NCI-H1930 (cell line): Measurements from ENCODE around the gene TMSB4X.
"Not testable (repeated sequence)": the region's sequence is repeated elsewhere in the genome, so short reads cannot be mapped to it uniquely, and the experiment has no call there.

Experiments
- DNase-seq, 2 experiments: peaks; one replicate each; lab custom pipeline; 2025; lab: John Stamatoyannopoulos, UW

The TMSB4X gene

GRCh38 chrX:12974796-12975669 lies at the start of gene TMSB4X:
Gene TMSB4X (plus strand): TSS chrX:12975110.
- peak; percentile 72 for DNase-seq

- DNase-seq, result no peak
Observed at GRCh38 chrX:12929701-12930100, 45.2 kb upstream of the TMSB4X start.

GRCh38 chrX:12930150-12930549 lies 44.8 kb upstream of the TMSB4X start:
- DNase-seq, result no peak

GRCh38 chrX:12932244-12932643 lies 42.7 kb upstream of the TMSB4X start:
- no peak for DNase-seq

GRCh38 chrX:12934850-12935249 lies 40.1 kb upstream of the TMSB4X start:
- DNase-seq, result no peak

- DNase-seq, result no peak
Observed at GRCh38 chrX:12936947-12937346, 38.0 kb upstream of the TMSB4X start.

GRCh38 chrX:12940471-12940870 lies 34.4 kb upstream of the TMSB4X start:
- DNase-seq, result not testable (repeated sequence)

GRCh38 chrX:12943592-12943991 lies 31.3 kb upstream of the TMSB4X start:
- DNase-seq, result not testable (repeated sequence)

- not testable (repeated sequence) for DNase-seq
Observed at GRCh38 chrX:12944452-12944851, 30.5 kb upstream of the TMSB4X start.

GRCh38 chrX:12945494-12945893 lies 29.4 kb upstream of the TMSB4X start:
- DNase-seq, result no peak

- DNase-seq, result no peak
Observed at GRCh38 chrX:12946406-12946805, 28.5 kb upstream of the TMSB4X start.

GRCh38 chrX:12946838-12947544 lies 27.9 kb upstream of the TMSB4X start:
- peak; percentile 24 to 57 for DNase-seq

GRCh38 chrX:12947545-12948235 lies 27.2 kb upstream of the TMSB4X start:
- no peak for DNase-seq

GRCh38 chrX:12948495-12948894 lies 26.4 kb upstream of the TMSB4X start:
- DNase-seq, result no peak

GRCh38 chrX:12949205-12949926 lies 25.5 kb upstream of the TMSB4X start:
- DNase-seq, result no peak

- DNase-seq, result no peak
Observed at GRCh38 chrX:12949927-12950656, 24.8 kb upstream of the TMSB4X start.

- no peak for DNase-seq
Observed at GRCh38 chrX:12950851-12951594, 23.9 kb upstream of the TMSB4X start.

GRCh38 chrX:12951595-12951975 lies 23.3 kb upstream of the TMSB4X start:
- DNase-seq, result no peak

- no peak for DNase-seq
Observed at GRCh38 chrX:12953420-12953819, 21.5 kb upstream of the TMSB4X start.

- DNase-seq, result no peak
Observed at GRCh38 chrX:12954376-12954775, 20.5 kb upstream of the TMSB4X start.

GRCh38 chrX:12954981-12955380 lies 19.9 kb upstream of the TMSB4X start:
- DNase-seq, result no peak
